GM19351 (cell line): ENCODE results near the gene PPFIA2.
A peak's percentile ranks its signal among the peaks of the same experiment; 100 is the strongest.

Source experiments
- ATAC-seq: cut with Tn5 transposase; IDR thresholded peaks from one replicate; pipeline ENCODE4 v1.9.1; 2021; ENCODE audit warnings: mild to moderate bottlenecking, moderate library complexity; ENCODE audit not compliant: unreplicated experiment

The PPFIA2 gene

GRCh38 chr12:81288651-81289050 lies 470.5 kb downstream of the PPFIA2 start:
- no peak for ATAC-seq

DNA sequence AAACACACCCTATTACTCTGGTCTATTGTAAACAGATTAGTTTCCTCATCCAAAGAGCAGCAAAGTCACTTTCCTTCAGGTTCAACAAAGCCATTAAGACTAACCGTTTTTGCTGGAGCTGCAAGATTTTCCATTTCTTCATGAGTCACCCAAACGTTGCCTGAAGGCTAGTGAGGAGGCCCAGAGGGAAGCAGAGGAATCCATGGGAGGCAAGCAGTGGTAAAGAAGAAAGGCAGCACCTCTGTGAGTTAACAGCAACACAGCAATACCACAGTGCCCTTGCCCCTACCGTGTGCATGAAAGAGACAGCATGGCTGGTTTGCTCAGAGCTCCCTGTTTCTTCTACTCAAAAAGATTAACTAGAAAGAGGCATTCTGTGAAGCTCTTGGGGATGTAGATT lies 475.0 kb downstream of the PPFIA2 start:
- ATAC-seq, result no peak

DNA sequence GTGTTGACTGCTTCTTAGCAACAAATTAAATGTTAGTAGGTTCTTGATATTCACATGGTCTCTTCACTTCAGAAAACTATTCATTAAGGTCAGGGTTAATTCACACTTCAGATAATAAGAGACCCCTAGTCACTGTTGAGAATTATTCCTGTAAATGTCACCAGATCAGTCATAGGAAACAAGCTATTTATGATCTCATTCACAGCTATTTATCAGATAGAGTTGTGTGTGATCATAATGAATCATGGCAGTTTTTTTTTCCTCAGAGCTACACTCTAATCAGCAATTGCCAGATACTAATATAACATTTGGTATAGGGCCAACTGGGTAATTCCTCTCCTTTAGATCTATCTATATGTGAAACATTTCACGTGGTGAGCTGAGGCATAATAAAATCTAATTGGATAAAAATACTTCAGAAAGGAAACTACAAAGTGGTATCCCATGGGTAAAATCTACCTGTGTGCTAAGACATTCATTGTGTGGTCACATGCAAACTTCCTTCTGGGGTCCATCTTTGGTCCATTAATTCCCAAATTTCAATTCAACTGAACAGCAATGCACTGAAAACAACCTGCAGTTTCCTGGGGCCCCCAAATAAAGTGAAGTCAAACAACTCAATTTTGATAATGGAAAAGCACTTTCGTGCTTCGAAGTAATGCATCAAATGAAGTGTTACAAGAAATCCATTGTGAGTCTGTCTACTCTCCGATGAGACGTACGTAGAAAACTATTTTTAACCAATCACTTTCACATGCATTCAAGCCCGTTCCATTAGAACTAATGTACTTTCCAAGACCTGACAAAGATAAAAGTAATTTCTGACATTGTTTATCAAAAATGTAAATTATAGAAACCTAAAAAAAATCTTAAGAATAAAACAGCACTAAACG lies 484.3 kb downstream of the PPFIA2 start:
- ATAC-seq, result no peak

DNA sequence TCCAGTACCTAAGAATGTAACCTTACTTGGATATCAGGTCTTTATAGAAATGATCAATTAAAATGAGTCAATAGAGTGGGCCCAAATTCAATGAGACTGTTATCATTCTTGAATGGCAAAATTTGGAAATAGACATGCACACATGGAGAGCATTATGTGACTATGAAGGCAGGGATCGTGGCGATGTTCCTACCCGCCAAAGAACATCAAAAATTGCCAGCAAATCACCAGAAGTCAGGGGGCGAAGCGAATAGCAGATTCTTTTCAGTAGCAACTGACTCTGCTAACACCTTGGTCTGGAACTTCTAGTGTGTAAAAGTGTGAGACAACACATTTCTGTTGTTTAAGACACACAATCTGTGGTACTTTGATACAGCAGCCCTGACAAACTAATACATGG lies 488.8 kb downstream of the PPFIA2 start:
- no peak for ATAC-seq

DNA sequence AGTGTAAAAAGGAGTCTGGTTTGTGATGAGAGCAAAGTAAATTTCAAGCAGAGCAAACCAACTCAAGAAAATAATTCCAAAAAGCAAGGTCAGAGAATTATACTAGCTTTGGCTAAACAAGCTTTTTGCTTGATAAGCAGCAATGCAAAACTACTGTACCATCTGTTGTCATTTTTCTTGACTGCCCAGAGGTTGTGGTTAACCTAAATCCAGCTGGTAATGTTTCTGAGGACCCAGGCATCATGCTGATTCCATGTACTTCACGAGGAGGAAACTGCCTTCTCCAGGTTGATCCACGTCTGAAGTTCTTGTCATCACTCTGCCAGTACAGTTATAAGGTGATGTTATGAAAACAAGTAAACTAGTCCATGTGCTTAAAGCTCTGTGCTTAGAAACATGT lies 496.1 kb downstream of the PPFIA2 start:
- no peak for ATAC-seq

DNA sequence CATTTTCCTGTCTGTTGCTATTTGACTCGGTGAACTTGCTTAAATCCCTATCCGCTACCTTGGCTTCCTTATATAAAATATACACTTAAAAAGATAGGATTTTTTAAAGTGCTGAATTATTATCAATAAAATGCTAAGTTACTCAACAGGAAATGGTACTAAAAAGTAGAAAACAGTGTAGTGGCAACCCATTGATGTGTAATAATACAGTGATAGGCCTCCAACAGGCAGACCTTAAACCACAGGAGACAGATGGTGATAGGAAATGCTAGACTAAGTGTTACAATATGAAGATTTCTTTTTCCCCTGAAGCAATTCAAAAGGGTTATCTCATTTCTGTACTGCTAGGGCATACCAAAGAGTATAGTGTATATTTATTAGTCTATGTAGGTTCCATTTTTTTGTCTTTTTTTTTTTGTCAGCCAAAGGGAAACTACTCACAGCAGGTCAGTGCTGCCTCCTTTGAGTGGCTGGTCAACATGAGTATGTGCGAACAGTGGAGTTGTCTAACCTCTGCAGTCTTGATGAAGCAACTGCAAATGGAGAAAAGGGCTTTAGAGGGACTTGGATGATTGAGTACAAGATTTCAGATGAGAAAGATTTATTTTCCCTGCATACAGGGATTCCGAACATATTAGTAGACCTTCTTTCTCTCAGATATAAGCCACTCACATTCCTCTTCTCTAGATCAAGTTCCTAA lies 497.5 kb downstream of the PPFIA2 start:
- no peak for ATAC-seq

DNA sequence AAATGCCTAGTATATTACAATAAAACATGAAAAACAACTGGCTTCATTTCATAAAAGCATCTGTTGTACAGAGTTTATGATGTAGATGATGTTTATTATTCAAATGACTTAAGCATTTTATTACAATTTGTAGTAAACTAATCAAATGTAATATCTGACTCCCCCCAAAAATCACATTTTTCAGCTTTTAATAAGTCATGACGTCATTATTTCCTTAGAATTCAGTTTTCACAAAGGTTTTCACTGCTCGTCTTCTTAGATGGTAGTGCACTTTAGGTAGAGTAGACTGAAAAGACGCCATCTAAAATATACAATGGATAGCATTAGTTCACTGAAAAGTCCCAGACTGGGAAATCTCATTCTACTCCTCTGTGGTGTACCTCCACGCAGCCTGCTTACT lies 499.8 kb downstream of the PPFIA2 start:
- ATAC-seq, result no peak

- ATAC-seq, result peak; percentile 58
Measured at GRCh38 chr12:81257947-81258551, 501.1 kb downstream of the PPFIA2 start.

- no peak for ATAC-seq
Measured at GRCh38 chr12:81255947-81256346, 503.2 kb downstream of the PPFIA2 start.

- ATAC-seq, result no peak
Measured at GRCh38 chr12:81255456-81255855, 503.7 kb downstream of the PPFIA2 start.

DNA sequence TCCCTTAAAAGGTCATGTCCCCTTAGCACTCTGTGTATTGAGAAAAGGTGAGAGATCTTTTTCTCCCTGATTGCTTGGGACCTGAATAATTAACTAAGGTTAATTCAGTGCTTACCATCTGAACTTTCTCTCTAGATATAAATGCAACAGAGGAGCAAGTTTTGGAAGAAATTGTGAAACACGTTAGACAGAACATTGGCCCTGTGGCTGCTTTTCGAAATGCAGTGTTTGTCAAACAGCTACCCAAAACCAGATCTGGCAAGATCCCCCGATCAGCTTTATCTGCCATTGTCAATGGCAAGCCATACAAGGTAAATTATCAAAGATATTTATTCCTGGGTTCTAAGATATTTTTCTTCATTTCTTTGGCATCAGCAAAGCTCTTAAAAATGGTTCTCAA lies 505.8 kb downstream of the PPFIA2 start:
- ATAC-seq, result no peak

GRCh38 chr12:81252228-81252627 lies 506.9 kb downstream of the PPFIA2 start:
- no peak for ATAC-seq

DNA sequence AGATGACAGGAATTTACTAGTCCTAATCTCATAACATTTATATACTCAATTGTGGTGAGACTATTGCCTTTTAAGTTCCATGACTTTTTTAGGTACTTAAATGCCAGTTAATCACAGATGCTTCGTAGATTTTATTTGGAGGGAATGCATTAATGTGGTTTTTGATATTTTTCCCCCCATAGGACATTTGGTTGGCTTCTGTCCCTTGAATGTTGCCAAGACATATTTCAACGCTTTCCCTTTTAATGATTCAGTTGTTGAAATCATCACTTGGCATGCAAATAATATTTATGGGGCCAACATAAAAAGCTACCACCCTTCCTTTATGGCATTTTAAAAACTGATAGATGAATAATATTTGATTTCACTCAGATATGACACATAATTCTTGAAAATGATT lies 509.2 kb downstream of the PPFIA2 start:
- no peak for ATAC-seq

DNA sequence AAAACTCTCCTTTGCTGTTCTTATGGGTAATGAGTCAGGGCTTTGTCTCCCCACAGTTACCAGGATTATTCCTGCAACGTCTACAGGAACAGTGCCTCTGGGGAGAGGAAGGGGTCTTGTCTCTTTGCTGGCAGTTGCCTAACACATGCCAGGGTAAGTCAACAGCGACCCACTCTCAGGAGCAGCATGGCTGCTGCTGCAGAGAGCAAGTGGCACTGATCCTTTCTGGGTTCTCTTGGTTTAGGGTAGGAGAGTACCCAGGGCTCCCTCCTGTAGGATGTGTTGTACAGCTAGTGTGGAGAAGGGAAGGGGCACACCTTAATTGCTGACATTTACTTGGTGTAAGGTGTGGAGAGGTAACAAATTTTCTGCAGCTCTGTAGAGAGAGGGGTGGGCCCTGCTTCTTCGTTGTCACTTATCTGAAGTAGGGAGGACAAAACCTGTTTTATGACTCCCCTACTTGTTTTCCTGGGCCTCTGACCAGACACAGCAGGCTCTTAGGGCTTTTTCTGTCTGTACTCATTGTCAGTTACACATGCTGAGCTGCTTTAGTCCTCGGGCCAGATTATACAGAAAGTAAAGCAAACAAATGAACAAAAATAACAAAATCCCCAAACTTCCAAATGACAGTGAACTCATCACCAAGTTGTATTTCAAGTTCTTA lies 513.1 kb downstream of the PPFIA2 start:
- no peak for ATAC-seq

DNA sequence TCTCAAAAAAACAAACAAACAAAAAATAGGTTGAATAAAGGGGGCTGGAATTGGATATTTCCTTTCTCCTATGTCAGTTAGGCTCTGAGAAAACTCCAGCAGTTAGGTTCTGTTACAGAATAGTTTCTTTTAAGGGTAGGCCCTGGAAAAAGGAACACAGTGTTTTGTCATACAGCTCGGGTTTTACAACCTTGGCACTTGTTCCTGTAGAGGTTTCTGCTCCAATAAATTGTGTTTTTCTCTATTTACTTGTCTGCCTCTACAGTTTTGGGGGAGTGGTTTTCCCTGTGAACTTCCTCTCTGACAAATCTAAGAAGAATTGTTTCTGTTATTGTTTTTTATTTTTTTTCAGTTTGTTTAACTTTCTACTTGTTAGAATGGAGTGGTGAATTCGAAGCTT lies 513.7 kb downstream of the PPFIA2 start:
- no peak for ATAC-seq

- ATAC-seq, result no peak
Measured at GRCh38 chr12:81231574-81232368, 527.4 kb downstream of the PPFIA2 start.

DNA sequence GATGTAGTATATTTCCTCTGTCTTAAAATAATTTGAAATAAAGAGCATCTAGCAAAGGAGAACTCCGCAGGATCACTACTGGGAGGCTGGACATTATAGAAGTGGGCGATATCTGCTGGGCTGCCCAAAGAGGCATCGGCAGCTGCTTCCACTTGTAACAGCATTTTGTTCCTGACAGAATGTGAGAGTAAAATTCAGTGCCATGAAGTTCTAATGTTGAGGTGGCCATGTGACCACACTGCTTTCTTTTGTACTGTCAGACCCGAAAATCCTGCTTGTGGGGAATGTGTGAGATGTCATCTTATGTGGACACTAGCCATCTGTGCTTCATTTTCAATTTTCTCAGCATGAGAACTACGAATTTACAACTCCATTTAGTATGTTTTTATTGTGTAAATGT lies 529.4 kb downstream of the PPFIA2 start:
- ATAC-seq, result no peak

GRCh38 chr12:81224626-81225025 lies 534.5 kb downstream of the PPFIA2 start:
- no peak for ATAC-seq

GRCh38 chr12:81222846-81223592 lies 536.1 kb downstream of the PPFIA2 start:
- no peak for ATAC-seq

DNA sequence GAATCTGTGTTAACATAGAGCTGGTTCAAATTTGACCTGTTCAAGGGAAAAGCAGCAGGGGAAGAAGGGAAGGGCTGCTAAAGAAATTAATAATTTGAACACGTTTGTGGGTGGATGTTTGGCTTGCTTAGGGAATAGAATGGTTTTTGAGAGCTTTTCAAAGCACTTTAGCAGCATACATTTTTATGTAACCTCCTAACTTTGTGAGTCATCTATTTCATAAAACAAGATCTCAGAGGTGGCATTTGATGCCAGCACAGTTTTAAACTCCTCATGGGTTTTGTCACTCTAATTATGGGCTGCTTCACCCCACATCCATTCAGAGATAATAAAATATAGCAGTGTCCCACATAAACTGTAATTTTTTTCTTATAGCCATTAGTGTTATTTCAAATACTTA lies 537.5 kb downstream of the PPFIA2 start:
- no peak for ATAC-seq
